ENCODE data around the gene NKX1-1. TPM values are rescaled to one million over a fixed set of nuclear protein-coding genes. Genes with fewer than 3 reads are reported as not detected.
A peak's percentile ranks its signal among the peaks of the same experiment; 100 is the strongest.

Gene NKX1-1
- total RNA-seq, 1 experiment from 2014 or later: not detected

DNA sequence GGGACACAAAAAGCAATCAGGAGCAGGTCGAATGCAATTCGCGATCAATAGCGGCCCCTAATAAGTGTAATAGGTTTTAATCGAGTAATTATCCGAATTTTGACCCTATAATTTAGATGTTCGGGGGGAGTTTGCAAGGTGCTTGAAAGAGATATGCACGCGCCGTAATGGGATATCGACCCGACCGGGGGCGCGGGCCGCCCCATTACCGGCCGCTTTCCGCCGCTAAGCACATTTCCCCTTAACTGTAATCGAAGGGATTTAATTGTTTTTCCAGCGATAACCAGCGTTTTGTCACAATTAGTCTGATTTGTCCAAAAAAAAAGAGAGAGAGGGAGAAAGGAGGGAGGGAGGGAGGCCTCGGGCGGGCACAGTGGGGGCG is 997 bp downstream of the NKX1-1 start:
- DNase-seq (ENCODE audit: low spot score) (no peak), ATAC-seq (no peak)
- TF ChIP-seq MAX (CRISPR knock-in tag; IDR thresholded peaks at IDR 0.05): no peak
- TF ChIP-seq IRF1 (CRISPR knock-in tag; IDR thresholded peaks at IDR 0.05): no peak
- no peak for TF ChIP-seq TEAD4 (CRISPR knock-in tag; IDR thresholded peaks at IDR 0.05)
- no peak for TF ChIP-seq ZNF423 (CRISPR knock-in tag; IDR thresholded peaks at IDR 0.05)
- TF ChIP-seq ZNF512 (CRISPR knock-in tag; IDR thresholded peaks at IDR 0.05; ENCODE audit: borderline replicate concordance): no peak
- no peak for TF ChIP-seq ZBTB43 (CRISPR knock-in tag; IDR thresholded peaks at IDR 0.05)
- TF ChIP-seq, protein P1, sequence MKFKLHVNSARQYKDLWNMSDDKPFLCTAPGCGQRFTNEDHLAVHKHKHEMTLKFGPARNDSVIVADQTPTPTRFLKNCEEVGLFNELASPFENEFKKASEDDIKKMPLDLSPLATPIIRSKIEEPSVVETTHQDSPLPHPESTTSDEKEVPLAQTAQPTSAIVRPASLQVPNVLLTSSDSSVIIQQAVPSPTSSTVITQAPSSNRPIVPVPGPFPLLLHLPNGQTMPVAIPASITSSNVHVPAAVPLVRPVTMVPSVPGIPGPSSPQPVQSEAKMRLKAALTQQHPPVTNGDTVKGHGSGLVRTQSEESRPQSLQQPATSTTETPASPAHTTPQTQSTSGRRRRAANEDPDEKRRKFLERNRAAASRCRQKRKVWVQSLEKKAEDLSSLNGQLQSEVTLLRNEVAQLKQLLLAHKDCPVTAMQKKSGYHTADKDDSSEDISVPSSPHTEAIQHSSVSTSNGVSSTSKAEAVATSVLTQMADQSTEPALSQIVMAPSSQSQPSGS (CRISPR knock-in tag; IDR thresholded peaks at IDR 0.05; ENCODE audit: borderline replicate concordance, low read depth): no peak
- no peak for TF ChIP-seq ZBTB21 (CRISPR knock-in tag; IDR thresholded peaks at IDR 0.05; ENCODE audit: borderline replicate concordance)
- no peak for TF ChIP-seq ZNF416 (CRISPR knock-in tag; IDR thresholded peaks at IDR 0.05)
- TF ChIP-seq MXD4 (CRISPR knock-in tag; IDR thresholded peaks at IDR 0.05; ENCODE audit: borderline replicate concordance): no peak
- TF ChIP-seq, protein P2, sequence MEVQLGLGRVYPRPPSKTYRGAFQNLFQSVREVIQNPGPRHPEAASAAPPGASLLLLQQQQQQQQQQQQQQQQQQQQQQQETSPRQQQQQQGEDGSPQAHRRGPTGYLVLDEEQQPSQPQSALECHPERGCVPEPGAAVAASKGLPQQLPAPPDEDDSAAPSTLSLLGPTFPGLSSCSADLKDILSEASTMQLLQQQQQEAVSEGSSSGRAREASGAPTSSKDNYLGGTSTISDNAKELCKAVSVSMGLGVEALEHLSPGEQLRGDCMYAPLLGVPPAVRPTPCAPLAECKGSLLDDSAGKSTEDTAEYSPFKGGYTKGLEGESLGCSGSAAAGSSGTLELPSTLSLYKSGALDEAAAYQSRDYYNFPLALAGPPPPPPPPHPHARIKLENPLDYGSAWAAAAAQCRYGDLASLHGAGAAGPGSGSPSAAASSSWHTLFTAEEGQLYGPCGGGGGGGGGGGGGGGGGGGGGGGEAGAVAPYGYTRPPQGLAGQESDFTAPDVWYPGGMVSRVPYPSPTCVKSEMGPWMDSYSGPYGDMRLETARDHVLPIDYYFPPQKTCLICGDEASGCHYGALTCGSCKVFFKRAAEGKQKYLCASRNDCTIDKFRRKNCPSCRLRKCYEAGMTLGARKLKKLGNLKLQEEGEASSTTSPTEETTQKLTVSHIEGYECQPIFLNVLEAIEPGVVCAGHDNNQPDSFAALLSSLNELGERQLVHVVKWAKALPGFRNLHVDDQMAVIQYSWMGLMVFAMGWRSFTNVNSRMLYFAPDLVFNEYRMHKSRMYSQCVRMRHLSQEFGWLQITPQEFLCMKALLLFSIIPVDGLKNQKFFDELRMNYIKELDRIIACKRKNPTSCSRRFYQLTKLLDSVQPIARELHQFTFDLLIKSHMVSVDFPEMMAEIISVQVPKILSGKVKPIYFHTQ (CRISPR knock-in tag; IDR thresholded peaks at IDR 0.05): no peak
- TF ChIP-seq SP1 (CRISPR knock-in tag; conservative IDR thresholded peaks at IDR 0.05): no peak
- TF ChIP-seq ETV6 (CRISPR knock-in tag; IDR thresholded peaks at IDR 0.05): no peak
- TF ChIP-seq, protein P3, sequence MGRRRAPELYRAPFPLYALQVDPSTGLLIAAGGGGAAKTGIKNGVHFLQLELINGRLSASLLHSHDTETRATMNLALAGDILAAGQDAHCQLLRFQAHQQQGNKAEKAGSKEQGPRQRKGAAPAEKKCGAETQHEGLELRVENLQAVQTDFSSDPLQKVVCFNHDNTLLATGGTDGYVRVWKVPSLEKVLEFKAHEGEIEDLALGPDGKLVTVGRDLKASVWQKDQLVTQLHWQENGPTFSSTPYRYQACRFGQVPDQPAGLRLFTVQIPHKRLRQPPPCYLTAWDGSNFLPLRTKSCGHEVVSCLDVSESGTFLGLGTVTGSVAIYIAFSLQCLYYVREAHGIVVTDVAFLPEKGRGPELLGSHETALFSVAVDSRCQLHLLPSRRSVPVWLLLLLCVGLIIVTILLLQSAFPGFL (CRISPR knock-in tag; IDR thresholded peaks at IDR 0.05; ENCODE audit: borderline replicate concordance): no peak
- no peak for TF ChIP-seq CDX4 (CRISPR knock-in tag; IDR thresholded peaks at IDR 0.05; ENCODE audit: borderline replicate concordance)
- Mint-ChIP-seq H3K36me3 (no peaks in the 10 kb centered on the region), H3K27ac (no peak overlapping the region), H3K27me3 (ENCODE audit: low read depth) (peaks cover 92% of the 10 kb centered on the region), H3K4me1 (peaks cover 13% of the 10 kb centered on the region), H3K9me3 (no peaks in the 10 kb centered on the region), H3K4me3 (peak overlapping the region; percentile 50)
- ChIA-PET POLR2A (no interaction called here), CTCF (no interaction called here)
